NCI-H524 treated with DMSO at 0.1 percent for 48 hours (cell line): ENCODE data around the gene VPS54.
"Not testable (repeated sequence)": the region's sequence is repeated elsewhere in the genome, so short reads cannot be mapped to it uniquely, and the experiment has no call there.

Experiments
- DNase-seq: peaks from one replicate; lab custom pipeline; 2025; lab: John Stamatoyannopoulos, UW

VPS54 gene

GRCh38 chr2:63870679-63871078, 148.5 kb downstream of the VPS54 start:
- DNase-seq, result no peak

GRCh38 chr2:63866009-63866709, 153.1 kb downstream of the VPS54 start:
- no peak for DNase-seq

- no peak for DNase-seq
Observed at GRCh38 chr2:63865159-63865799, 153.9 kb downstream of the VPS54 start.

GRCh38 chr2:63863707-63864106, 155.5 kb downstream of the VPS54 start:
- DNase-seq, result no peak

- DNase-seq, result no peak
Observed at GRCh38 chr2:63862806-63863205, 156.4 kb downstream of the VPS54 start.

GRCh38 chr2:63861220-63861822, 157.9 kb downstream of the VPS54 start:
- DNase-seq, result no peak

- DNase-seq, result no peak
Observed at GRCh38 chr2:63858291-63858690, 160.9 kb downstream of the VPS54 start.

GRCh38 chr2:63856303-63856603, 163.0 kb downstream of the VPS54 start:
- no peak for DNase-seq

- DNase-seq, result no peak
Observed at GRCh38 chr2:63855418-63856302, 163.6 kb downstream of the VPS54 start.

GRCh38 chr2:63853527-63854310, 165.5 kb downstream of the VPS54 start:
- no peak for DNase-seq

GRCh38 chr2:63851691-63852311, 167.4 kb downstream of the VPS54 start:
- no peak for DNase-seq

GRCh38 chr2:63850649-63851048, 168.6 kb downstream of the VPS54 start:
- no peak for DNase-seq

- DNase-seq, result no peak
Observed at GRCh38 chr2:63850204-63850571, 169.0 kb downstream of the VPS54 start.

- DNase-seq, result no peak
Observed at GRCh38 chr2:63849381-63850203, 169.6 kb downstream of the VPS54 start.

GRCh38 chr2:63847571-63847970, 171.7 kb downstream of the VPS54 start:
- DNase-seq, result not testable (repeated sequence)

GRCh38 chr2:63846487-63846886, 172.7 kb downstream of the VPS54 start:
- DNase-seq, result no peak

GRCh38 chr2:63845866-63846265, 173.4 kb downstream of the VPS54 start:
- no peak for DNase-seq

- no peak for DNase-seq
Observed at GRCh38 chr2:63844616-63845015, 174.6 kb downstream of the VPS54 start.

- no peak for DNase-seq
Observed at GRCh38 chr2:63843791-63844190, 175.4 kb downstream of the VPS54 start.

GRCh38 chr2:63843093-63843492, 176.1 kb downstream of the VPS54 start:
- no peak for DNase-seq
